T-helper 22 cell (primary cell): ENCODE data around the gene ARID4A.
A peak's percentile ranks its signal among the peaks of the same experiment; 100 is the strongest.
"Not testable (repeated sequence)": the region's sequence is repeated elsewhere in the genome, so short reads cannot be mapped to it uniquely, and the experiment has no call there.

ENCODE experiments used
- DNase-seq: peaks from one replicate; pipeline ENCODE4 v3.0.0-alpha.2; 2020; ENCODE audit warnings: low read depth

Gene ARID4A

DNA sequence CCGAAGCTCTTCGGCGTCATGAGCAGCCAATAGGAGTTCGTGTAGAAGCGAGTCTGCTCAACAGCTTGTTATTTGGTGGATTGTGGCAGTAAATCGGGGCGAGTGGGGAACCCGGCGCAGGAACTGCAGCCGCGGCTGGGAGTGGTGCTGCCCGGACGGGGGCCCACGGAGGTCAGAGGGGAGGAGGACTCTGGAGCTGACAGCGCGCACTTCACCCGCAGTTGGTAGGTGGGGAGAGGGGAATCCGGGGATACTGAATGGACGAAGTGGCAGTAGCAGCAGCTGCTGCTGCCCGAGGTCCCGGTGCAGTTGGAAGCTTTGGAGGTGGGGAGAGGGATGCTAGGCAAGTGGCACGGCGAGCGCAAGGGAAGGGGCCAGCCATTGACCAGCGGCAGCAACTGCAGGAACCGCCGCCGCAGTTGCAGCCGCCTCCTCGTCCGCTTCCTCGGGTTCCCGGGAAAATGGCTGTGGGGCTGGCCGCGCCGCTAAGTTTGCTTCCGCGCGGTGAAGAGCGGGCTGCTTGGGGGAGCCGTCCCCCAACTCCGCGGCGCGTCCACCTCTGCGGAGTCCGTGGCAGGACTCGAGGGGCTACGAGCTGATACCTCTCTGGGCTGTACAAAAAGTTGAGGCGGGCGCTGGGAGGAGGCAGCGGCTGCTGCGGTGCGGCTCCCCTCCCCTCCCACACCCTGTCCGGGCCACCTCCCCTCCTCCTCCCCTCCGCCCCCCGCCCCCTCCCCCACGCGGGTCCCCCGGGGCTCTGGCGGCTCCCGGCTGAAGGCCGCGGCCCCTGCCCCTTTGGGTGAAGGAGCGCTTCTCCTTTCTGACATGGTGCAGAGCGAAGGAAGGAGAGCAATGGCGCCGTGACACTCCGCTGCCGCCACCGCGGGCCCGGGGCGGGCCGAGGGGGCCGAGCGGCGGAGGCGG is at the start of gene ARID4A:
Gene ARID4A (plus strand): TSS at position 79 of the 924 bp plus-strand sequence. CDS start 1,300 bp downstream, outside the sequence.
- peak; percentile 87 for DNase-seq

DNA sequence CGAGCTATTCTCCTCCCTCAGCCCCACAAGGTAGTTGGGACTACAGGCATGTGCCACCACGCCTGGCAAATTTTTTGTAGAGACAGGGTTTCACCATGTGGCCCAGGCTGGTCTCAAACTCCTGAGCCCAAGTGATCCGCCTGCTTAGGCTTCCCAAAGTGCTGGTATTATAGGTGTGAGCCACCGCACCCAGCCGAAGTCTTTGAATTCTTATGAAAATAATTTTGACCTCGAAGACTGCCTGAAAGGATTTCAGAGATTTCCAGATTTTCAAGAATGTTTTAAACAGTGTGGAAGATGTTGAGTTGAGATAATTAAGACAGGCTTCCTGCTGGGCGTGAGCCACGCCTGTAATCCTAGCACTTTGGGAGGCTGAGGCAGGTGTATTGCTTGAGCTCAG is 48.7 kb upstream of the ARID4A start:
- DNase-seq: no peak

- no peak for DNase-seq
Observed at GRCh38 chr14:58258156-58258555, 40.2 kb upstream of the ARID4A start.

DNA sequence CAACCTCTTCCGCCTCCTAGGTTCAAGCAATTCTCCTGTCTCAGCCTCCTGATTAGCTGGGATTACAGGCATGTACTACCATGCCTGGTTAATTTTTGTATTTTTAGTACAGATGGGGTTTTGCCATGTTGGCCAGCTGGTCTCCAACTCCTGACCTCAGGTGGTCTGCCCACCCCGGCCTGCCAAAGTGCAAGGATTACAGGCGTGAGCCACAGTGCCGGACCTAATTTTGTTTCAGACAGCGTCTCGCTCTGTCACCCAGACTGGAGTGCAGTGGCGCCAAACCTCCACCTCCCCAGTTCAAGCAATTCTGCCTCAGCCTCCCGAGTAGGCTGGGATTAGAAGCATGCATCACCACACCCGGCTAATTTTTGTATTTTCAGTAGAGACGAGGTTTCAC is 36.4 kb upstream of the ARID4A start:
- not testable (repeated sequence) for DNase-seq

DNA sequence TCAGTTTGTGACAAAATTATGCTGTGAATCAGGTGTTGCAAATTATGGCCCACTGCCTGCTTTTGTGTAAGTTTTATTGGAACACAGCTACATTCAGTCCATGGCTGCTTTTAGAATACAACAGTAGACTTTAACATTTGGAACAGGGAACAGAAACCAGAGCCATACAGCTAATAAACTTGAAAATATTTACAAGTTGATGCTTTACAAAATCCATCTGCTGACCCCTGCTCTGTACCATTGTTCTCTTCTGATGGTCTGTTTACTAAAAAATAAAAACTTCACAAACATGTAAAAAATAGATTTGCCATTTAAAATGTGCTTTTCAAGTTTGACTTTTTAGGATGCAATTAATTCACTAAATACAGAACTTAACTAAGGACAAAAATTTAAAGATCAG is 33.0 kb upstream of the ARID4A start:
- no peak for DNase-seq

- DNase-seq: no peak
Observed at GRCh38 chr14:58270628-58271027, 27.7 kb upstream of the ARID4A start.

DNA sequence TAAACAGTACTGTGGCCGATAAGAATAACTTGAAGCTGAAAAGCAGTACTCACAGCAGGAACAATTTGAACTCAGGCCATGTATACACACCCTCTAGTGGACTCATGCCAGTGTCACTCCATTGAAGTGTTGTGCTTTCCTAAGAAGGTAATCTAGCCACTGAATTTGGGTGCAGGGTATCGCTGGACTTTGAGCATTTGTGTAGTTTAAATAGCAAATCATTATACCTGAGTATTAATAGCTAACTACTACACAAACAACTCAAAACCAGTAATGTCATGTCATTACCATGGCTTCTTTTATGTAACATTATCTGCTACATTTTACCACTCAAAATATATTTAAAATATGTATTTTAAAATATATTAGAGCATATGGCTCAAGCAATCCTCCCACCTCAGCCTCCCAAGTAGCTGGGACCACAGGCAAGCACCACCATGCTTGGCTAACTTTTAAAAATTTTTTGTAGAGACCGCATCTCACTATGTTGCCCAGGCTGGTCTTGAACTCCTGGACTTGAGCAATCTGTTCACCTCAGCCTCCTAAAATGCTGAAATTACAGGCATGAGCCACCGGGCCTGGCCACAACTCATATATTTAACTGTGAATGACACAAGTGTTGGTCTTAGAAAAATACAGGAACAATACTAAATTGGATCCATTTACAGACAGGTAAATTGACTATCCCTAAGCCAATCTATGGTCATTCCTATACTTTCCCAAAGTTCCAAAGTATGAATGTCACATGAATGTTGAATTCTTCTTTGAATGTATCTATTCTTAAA is 25.6 kb upstream of the ARID4A start:
- DNase-seq: no peak

DNA sequence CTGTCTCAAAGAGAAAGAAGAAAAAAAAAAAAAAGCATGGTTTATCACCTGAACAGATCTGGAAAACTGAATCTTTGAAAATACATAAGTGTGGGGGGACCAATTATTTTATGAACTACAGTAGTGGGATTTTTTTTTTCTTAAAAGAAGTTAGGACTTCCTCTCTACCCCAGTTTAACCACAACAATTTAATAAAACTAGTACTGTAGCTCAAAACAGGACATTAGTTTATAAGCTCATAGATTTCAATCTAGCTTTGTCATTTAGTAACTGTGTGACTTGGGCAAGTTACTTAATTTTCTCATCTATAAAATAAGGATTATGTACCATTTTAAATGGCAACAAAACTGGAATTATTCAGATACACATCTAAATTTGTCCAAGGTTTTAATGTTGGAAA is 23.5 kb upstream of the ARID4A start:
- DNase-seq: no peak

- DNase-seq: no peak
Observed at GRCh38 chr14:58275527-58276190, 22.7 kb upstream of the ARID4A start.

- no peak for DNase-seq
Observed at GRCh38 chr14:58276208-58276607, 22.1 kb upstream of the ARID4A start.

GRCh38 chr14:58278177-58278576 is 20.2 kb upstream of the ARID4A start:
- DNase-seq: no peak

DNA sequence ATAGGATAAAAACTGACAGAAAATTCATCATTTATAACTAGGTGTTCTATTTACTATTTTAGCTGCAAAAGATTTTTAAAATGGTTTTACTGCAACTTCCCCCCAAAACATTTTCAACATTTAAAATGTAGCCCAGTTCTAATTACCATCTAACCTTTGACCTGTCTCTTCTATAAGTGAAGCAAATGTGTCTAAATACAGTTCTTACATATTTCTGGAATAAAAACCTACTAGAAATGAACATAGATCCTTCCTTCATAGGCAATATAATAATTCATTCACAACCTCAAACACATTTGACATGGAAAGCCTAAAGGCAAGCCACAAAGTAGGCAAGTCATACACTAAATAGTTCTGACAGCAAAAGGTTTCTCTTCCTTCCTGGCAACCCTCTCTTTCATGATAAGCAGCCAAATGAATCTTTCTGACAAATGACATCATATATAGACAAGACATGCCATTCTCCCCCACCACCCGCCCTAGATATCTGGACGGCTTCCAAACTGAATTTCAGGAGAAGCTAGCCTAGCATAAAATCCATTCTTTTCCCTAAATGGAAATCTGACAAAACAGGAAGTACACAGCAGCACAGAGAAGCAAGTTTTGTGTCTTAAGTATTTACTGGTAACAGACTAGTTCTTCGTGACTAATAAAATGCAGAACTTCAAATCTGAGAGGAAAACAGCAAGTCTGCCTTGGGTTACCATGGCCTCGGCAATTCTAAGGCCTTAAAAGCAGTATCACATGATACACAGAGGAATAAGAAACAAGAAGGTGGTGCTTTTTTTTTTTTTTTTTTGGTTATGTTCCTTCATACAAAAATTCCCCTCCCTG is 17.2 kb upstream of the ARID4A start:
- DNase-seq: no peak

DNA sequence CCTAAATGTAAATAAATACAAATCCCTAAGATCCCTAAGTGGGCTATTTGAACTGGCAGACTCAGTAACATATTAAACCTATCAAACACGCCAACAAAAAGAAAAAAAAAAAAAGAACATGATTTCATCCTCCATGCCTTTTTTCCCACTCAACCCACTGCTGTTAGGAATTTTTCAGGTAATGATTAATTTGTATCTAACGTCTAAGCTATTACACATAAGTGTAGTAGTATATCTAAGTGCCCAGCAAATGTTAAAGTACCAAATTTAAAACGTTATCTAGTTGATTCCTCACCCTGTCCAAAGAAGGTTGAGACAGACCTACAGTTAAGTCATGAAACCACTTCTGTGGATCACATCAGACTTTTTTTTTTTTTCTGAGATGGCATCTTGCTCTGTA is 16.4 kb upstream of the ARID4A start:
- no peak for DNase-seq

GRCh38 chr14:58282925-58283593 is 15.3 kb upstream of the ARID4A start:
- no peak for DNase-seq

- DNase-seq: no peak
Observed at GRCh38 chr14:58283730-58284129, 14.6 kb upstream of the ARID4A start.

DNA sequence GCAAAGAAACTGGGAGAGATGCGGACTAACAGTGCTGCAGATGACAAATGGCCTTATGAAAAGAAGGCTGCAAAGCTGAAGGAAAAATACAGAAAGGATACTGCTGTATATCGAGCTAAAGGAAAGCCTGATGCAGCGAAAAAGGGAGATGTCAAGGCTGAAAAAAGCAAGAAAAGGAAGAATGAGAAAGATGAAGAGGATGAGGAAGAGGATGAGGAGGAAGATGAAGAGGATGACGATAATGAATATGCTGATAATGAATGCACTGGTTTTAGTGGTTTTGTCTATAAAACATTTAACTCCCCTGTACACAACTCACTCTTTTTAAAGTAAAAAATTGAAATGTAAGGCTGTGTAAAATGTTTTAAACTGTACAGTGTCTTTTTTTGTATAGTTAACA is 13.2 kb upstream of the ARID4A start:
- DNase-seq: no peak

- no peak for DNase-seq
Observed at GRCh38 chr14:58287607-58288042, 10.7 kb upstream of the ARID4A start.

DNA sequence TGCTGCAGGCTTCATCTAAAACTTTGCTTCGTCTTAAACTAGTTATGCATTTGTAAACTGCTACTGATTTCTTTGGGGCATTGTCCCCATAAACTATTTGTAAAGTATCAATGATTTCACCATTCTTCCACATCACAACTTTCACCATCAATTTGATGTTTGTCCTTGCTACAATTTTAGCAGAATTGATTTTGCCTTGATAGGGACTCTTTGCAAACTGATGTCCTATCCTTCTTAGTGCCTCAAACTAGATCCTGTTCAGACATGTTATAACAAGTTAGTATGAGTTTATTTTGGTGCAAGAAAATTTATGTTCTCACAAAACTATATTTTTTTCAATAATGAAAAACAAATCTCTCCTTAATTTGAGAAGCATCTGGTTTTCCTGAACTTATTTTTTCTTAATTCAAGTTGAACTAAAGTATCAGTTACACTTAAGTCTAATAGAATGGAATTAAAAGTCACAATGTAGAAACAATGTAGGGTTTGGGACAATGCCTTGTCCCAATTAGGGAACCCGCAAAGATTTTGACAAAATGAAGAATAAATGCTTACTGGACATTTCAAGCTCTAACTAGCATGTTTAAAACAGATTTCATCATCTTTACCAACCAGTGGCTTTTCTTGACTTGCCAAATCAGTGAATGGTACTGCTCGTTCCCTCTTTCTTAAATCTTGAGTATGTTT is 10.1 kb upstream of the ARID4A start:
- DNase-seq: no peak

GRCh38 chr14:58291646-58292045 is 6.7 kb upstream of the ARID4A start:
- no peak for DNase-seq

GRCh38 chr14:58292187-58292586 is 6.2 kb upstream of the ARID4A start:
- no peak for DNase-seq
